Measurements from ENCODE around the gene FOXA3. TPM values are rescaled to one million over a fixed set of nuclear protein-coding genes. Genes with fewer than 3 reads are reported as not detected.

The FOXA3 gene
- total RNA-seq, 2 experiments from 2014 or later = 0.36 TPM; not detected in 1

DNA sequence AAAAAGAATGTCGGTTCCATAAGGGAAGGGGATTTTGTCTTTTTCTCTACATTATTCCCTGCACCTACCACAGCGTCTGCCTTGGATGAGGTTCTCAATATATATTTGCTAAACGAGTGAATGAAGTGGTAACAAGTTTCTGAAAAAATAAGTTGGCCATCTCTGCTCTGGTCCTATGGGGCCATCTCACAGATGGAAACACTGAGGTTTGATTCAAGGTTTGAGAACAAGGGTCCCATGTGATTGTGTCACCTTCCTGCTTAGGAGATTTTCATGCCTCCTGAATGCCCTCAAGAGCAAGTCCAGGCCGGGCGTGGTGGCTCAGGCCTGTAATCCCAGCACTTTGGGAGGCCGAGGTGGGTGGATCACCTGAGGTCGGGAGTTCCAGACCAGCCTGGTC lies 35.1 kb downstream of the FOXA3 start:
- no peak overlapping the region for H3K27ac Mint-ChIP-seq
- no peak overlapping the region for H3K4me3 Mint-ChIP-seq
- H3K4me1 Mint-ChIP-seq (ENCODE audit: low read depth) = peaks cover 13% of the 10 kb centered on the region
- intact Hi-C loops (cut with micrococcal nuclease) = no loop called here
- ATAC-seq (no peak), DNase-seq (no peak)
- no peaks in the 10 kb centered on the region for H3K9me3 Mint-ChIP-seq
- ChIA-PET CTCF (no interaction called here), POLR2A (no interaction called here)
- no peaks in the 10 kb centered on the region for H3K27me3 Mint-ChIP-seq
- TF ChIP-seq, protein P1, sequence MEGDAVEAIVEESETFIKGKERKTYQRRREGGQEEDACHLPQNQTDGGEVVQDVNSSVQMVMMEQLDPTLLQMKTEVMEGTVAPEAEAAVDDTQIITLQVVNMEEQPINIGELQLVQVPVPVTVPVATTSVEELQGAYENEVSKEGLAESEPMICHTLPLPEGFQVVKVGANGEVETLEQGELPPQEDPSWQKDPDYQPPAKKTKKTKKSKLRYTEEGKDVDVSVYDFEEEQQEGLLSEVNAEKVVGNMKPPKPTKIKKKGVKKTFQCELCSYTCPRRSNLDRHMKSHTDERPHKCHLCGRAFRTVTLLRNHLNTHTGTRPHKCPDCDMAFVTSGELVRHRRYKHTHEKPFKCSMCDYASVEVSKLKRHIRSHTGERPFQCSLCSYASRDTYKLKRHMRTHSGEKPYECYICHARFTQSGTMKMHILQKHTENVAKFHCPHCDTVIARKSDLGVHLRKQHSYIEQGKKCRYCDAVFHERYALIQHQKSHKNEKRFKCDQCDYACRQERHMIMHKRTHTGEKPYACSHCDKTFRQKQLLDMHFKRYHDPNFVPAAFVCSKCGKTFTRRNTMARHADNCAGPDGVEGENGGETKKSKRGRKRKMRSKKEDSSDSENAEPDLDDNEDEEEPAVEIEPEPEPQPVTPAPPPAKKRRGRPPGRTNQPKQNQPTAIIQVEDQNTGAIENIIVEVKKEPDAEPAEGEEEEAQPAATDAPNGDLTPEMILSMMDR (IDR thresholded peaks at IDR 0.05) = no peak
- peaks cover 11% of the 10 kb centered on the region for H3K36me3 Mint-ChIP-seq (ENCODE audit: low read depth)

GRCh38 chr19:45899919-45900589 lies 35.9 kb downstream of the FOXA3 start:
- peaks cover 13% of the 10 kb centered on the region for H3K4me1 Mint-ChIP-seq (ENCODE audit: low read depth)
- intact Hi-C loops (cut with micrococcal nuclease) = no loop called here
- H3K4me3 Mint-ChIP-seq = peak overlapping the region; percentile 44
- TF ChIP-seq, protein P1 (IDR thresholded peaks at IDR 0.05) = no peak
- ATAC-seq (no peak), DNase-seq (no peak)
- POLR2A ChIA-PET = interaction anchor here (1.1 to 1.3 kb wide), 3 partner anchors 9 to 15 kb away, joined by 3 to 4 read pairs (median 3); no protein-coding TSS in a partner anchor
- no peaks in the 10 kb centered on the region for H3K9me3 Mint-ChIP-seq
- no peaks in the 10 kb centered on the region for H3K27me3 Mint-ChIP-seq
- CTCF ChIA-PET = interaction anchor here (0.8 to 1.8 kb wide), 5 partner anchors 8 to 643 kb away, joined by 3 to 4 read pairs (median 3); partner anchors contain the start of gene FOXA3
- peaks cover 11% of the 10 kb centered on the region for H3K36me3 Mint-ChIP-seq (ENCODE audit: low read depth)
- H3K27ac Mint-ChIP-seq = no peak overlapping the region

DNA sequence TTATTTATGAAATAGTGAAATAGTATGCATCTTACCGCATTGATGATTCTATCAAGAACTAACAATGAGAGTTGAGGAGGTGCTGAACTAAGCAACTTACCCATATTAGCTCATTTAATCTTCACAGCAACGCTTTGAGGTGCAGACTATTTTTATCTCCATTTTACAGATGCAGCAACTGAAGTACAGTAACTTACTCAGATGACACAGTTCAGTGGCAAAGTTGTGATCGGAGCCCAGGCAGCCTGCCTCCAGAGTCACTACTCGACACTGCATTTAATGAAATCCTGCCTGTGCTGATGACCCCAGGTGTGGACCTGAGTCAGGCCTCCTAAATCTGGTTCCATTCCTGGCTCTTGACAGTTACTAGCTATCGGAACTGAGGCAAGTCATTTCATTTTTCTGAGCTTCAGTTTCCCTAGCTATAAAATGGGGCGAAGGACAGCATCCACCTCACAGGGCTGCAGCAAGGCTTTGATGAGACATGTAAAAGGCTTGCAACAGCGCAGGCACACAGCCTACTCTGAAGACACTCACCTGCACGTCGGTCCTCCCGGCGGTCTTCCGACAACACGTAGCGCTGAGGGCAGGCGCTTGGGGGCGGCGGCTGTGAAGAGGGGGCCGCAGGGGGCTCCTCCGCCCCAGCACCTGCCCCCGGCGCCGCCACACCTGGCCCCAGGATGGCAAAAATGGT lies 36.8 kb downstream of the FOXA3 start:
- Mint-ChIP-seq H3K27ac (no peak overlapping the region), H3K4me3 (peak overlapping the region; percentile 58), H3K36me3 (ENCODE audit: low read depth) (peaks cover 11% of the 10 kb centered on the region), H3K9me3 (no peaks in the 10 kb centered on the region), H3K4me1 (ENCODE audit: low read depth) (peaks cover 13% of the 10 kb centered on the region), H3K27me3 (no peaks in the 10 kb centered on the region)
- ChIA-PET POLR2A (interaction anchor here (0.7 to 2.3 kb wide), 7 partner anchors 8 to 1483 kb away, joined by 3 to 8 read pairs (median 4); partner anchors contain the start of genes FOXA3 and SYMPK), CTCF (interaction anchor here (0.6 to 1.8 kb wide), 7 partner anchors 9 to 642 kb away, joined by 3 to 4 read pairs (median 3); partner anchors contain the start of gene FOXA3)
- TF ChIP-seq, protein P1 (IDR thresholded peaks at IDR 0.05) = no peak
- DNase-seq = no peak
- intact Hi-C loops (cut with micrococcal nuclease) = no loop called here
- no peak for ATAC-seq

DNA sequence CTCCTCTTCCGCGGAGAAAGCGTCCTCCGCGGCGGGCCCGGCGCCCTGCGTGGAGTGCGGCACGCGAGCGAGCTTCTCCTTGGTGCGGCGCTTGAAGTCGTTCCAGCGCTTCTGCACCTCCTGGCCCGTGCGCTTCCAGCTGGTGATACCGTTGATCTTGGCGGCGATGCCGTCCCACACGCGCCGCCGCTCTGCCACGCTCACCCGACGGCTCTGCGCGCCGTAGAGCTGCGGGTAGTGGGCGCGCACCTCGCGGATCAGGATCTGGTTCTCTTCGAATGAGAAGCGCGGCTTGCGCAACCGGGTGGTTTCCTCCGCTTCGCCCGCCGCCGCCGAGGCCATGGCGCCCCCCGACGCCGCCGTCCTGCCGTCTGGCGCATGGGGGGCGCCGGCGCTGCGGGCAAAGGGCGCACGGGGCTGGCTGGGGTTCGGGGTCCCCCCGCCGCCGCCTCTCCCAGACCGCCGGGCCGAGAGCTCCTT lies 37.3 kb downstream of the FOXA3 start:
- intact Hi-C loops (cut with micrococcal nuclease) = no loop called here
- TF ChIP-seq, protein P1 (IDR thresholded peaks at IDR 0.05) = no peak
- Mint-ChIP-seq H3K4me3 (peak overlapping the region; percentile 83), H3K9me3 (no peaks in the 10 kb centered on the region), H3K27ac (no peak overlapping the region), H3K36me3 (ENCODE audit: low read depth) (peaks cover 11% of the 10 kb centered on the region), H3K4me1 (ENCODE audit: low read depth) (peaks cover 13% of the 10 kb centered on the region), H3K27me3 (no peaks in the 10 kb centered on the region)
- peak; percentile 61 for DNase-seq
- POLR2A ChIA-PET = interaction anchor here (1.1 to 2.3 kb wide), 6 partner anchors 9 to 38 kb away, joined by 3 to 8 read pairs (median 4); partner anchors contain the start of genes FOXA3, IRF2BP1 and SYMPK
- CTCF ChIA-PET = interaction anchor here (1.0 to 2.4 kb wide), 8 partner anchors 19 to 642 kb away, joined by 3 to 14 read pairs (median 4); partner anchors contain the start of genes FOXA3 and SIX5
- no peak for ATAC-seq
